ENCODE data around the gene ADCY10. TPM values are rescaled to one million over a fixed set of nuclear protein-coding genes. Genes with fewer than 3 reads are reported as not detected.
"Not testable (repeated sequence)": the region's sequence is repeated elsewhere in the genome, so short reads cannot be mapped to it uniquely, and the experiment has no call there.

ADCY10 gene
- polyA plus RNA-seq, 3 donors: 0.09 TPM; not detected in 2

GRCh38 chr1:167806235-167806634, 107.7 kb downstream of the ADCY10 start:
- WGBS (ENCODE audit: insufficient coverage): 91% methylated on average over 18 of the region's 23 CpGs
- H3K27me3 ChIP-seq (ENCODE audit: control insufficient read depth in 2 of 2, insufficient read depth in 2 of 2, low read length in 2 of 2); H3K4me2 ChIP-seq (replicated peaks; ENCODE audit: extremely low read depth, low read length, poor library complexity, severe bottlenecking); H3K27ac ChIP-seq (ENCODE audit: low read depth in 1 of 2, low read length in 2 of 2); H3K4me3 Mint-ChIP-seq; H3K36me3 Mint-ChIP-seq; H4K20me1 ChIP-seq (ENCODE audit: insufficient read depth, low read length); H3K4me3 ChIP-seq (replicated peaks in 1 of 3; ENCODE audit: low read depth in 2 of 3, low read length in 3 of 3); H3K9ac ChIP-seq (ENCODE audit: insufficient read depth, low read length, poor library complexity, severe bottlenecking); H3K36me3 ChIP-seq (replicated peaks in 1 of 2; ENCODE audit: control insufficient read depth in 1 of 2, insufficient read depth in 2 of 2, low read length in 2 of 2); H3K9me3 ChIP-seq (replicated peaks in 1 of 2; ENCODE audit: control insufficient read depth in 1 of 2, insufficient read depth in 1 of 2, low read length in 2 of 2); intact Hi-C loops (cut with micrococcal nuclease); H3K9me3 Mint-ChIP-seq; H3K79me2 ChIP-seq (ENCODE audit: insufficient read depth, low read length); H2AFZ ChIP-seq (ENCODE audit: insufficient read depth, low read depth, low read length, poor library complexity, severe bottlenecking); H3K27me3 Mint-ChIP-seq (ENCODE audit: low read depth in 3 of 3); DNase-seq: not testable (repeated sequence)
- peaks cover 9 to 23% of the 10 kb centered on the region in 2 donors for H3K4me1 ChIP-seq (ENCODE audit: control insufficient read depth in 1 of 2, insufficient read depth in 2 of 2, low read length in 2 of 2)
- H3K4me1 Mint-ChIP-seq: peaks cover 19% of the 10 kb centered on the region
- H3K27ac Mint-ChIP-seq: peak overlapping the region in 1 of 7 donors; percentile 73

DNA sequence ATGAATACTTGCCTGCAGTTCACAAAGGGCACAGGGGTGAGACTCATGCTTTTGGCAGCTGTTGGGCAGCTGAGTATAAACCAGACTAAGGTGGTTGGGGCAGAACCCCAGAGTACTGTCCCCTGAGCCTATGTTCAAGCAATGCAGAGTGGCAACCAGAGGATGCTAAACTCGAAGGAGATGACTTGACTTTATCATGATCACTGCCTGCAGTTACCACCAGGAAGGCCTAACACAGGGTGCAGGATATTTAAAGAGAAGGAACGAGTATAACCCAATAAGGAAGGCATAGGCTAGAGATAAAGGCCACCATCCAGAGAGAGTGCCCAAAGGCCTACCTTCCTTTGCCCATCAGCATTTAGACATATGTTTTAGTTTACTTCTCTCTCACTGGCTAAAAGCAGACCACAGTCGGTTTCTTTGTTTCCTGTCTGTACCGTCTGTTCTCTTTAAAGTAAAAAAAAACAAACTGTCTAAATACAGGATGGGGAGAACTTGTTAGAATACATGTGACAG, 108.8 kb downstream of the ADCY10 start:
- TF ChIP-seq, protein P1, sequence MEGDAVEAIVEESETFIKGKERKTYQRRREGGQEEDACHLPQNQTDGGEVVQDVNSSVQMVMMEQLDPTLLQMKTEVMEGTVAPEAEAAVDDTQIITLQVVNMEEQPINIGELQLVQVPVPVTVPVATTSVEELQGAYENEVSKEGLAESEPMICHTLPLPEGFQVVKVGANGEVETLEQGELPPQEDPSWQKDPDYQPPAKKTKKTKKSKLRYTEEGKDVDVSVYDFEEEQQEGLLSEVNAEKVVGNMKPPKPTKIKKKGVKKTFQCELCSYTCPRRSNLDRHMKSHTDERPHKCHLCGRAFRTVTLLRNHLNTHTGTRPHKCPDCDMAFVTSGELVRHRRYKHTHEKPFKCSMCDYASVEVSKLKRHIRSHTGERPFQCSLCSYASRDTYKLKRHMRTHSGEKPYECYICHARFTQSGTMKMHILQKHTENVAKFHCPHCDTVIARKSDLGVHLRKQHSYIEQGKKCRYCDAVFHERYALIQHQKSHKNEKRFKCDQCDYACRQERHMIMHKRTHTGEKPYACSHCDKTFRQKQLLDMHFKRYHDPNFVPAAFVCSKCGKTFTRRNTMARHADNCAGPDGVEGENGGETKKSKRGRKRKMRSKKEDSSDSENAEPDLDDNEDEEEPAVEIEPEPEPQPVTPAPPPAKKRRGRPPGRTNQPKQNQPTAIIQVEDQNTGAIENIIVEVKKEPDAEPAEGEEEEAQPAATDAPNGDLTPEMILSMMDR (IDR thresholded peaks at IDR 0.05): no peak
- intact Hi-C loops (cut with micrococcal nuclease): no loop called here
- Histone ChIP-seq H3K36me3 (replicated peaks in 1 of 2; ENCODE audit: control insufficient read depth in 1 of 2, insufficient read depth in 2 of 2, low read length in 2 of 2) (no peaks in the 10 kb centered on the region), H3K9ac (ENCODE audit: insufficient read depth, low read length, poor library complexity, severe bottlenecking) (no peak overlapping the region), H3K4me3 (replicated peaks in 1 of 3; ENCODE audit: low read depth in 2 of 3, low read length in 3 of 3) (no peak overlapping the region), H3K79me2 (ENCODE audit: insufficient read depth, low read length) (no peaks in the 10 kb centered on the region), H3K9me3 (replicated peaks in 1 of 2; ENCODE audit: control insufficient read depth in 1 of 2, insufficient read depth in 1 of 2, low read length in 2 of 2) (no peaks in the 10 kb centered on the region), H3K27me3 (ENCODE audit: control insufficient read depth in 2 of 2, insufficient read depth in 2 of 2, low read length in 2 of 2) (no peaks in the 10 kb centered on the region), H3K4me1 (ENCODE audit: control insufficient read depth in 1 of 2, insufficient read depth in 2 of 2, low read length in 2 of 2) (peaks cover 9 to 23% of the 10 kb centered on the region in 2 donors), H3K4me2 (replicated peaks; ENCODE audit: extremely low read depth, low read length, poor library complexity, severe bottlenecking) (no peak overlapping the region), H4K20me1 (ENCODE audit: insufficient read depth, low read length) (no peaks in the 10 kb centered on the region), H3K27ac (ENCODE audit: low read depth in 1 of 2, low read length in 2 of 2) (no peak overlapping the region), H2AFZ (ENCODE audit: insufficient read depth, low read depth, low read length, poor library complexity, severe bottlenecking) (peak overlapping the region; percentile 51)
- H3K9me3 Mint-ChIP-seq: peaks cover 0 to 1% (median 0%) of the 10 kb centered on the region in 7 donors
- DNase-seq: no peak
- H3K27ac Mint-ChIP-seq: peak overlapping the region in 4 of 7 donors; percentile 22 to 69 (median 64)
- H3K27me3 Mint-ChIP-seq (ENCODE audit: low read depth in 3 of 3): peaks cover 0 to 5% (median 0%) of the 10 kb centered on the region in 3 donors
- H3K4me3 Mint-ChIP-seq: no peak overlapping the region
- H3K36me3 Mint-ChIP-seq: no peaks in the 10 kb centered on the region
- WGBS (ENCODE audit: insufficient coverage): no CpG with 5 or more reads among the region's 4 CpGs
- H3K4me1 Mint-ChIP-seq: peaks cover 19% of the 10 kb centered on the region

Data from CD14-positive monocyte (primary cell).